Hematopoietic multipotent progenitor cell (in vitro differentiated cells): ENCODE results near the gene MXRA7. TPM values are rescaled to one million over a fixed set of nuclear protein-coding genes. Genes with fewer than 3 reads are reported as not detected.
"Not testable (repeated sequence)": the region's sequence is repeated elsewhere in the genome, so short reads cannot be mapped to it uniquely, and the experiment has no call there.

Source experiments
- DNase-seq, 3 donors: peaks; one replicate each; pipeline ENCODE4 v3.0.0-alpha.2; 2011 to 2015; ENCODE audit warnings: low read depth in 2 of 3, low spot score in 2 of 3
- total RNA-seq: library from RNA; depleted of rRNA; stranded (reverse); fragments of >200 nt; gene quantifications from one replicate; pipeline ENCODE4 v1.2.3, GENCODE V29; 2012

The MXRA7 gene
- total RNA-seq, 1 donor, result 3.2 TPM

DNA sequence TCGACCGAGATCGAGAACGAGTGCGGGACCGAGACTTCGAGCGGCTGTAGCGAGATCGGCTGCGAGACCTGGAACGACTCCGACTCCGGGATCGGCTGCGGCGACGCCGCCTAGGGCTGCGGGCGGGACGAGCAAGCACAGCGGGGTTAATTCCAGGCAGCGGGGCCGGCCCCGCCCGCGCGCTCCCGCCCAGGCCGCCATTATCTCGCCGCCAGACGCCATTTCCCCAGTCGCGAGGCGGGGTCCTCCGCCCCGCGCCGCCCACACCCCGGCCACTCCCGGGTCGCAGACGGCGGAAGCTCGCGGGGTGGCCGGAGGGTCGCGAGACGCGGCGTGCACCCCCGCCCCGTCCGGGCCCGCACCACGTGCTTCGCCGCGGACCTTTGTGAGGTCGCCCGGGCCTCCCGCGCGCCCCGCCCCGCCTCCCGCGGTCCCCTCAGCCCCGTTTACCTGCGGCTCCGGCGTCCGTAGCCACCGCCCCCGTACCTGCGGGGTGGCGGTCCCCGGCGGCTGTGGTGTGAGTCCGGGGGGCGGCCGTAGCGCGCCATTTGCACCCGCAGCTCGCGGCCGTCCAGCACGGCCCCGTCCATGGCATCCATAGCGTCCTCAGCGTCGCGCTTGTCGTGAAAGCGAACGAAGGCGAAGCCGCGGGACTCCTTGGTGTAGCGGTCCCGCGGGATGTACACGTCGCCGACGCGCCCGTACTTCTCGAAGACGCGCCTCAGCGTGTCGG, 25.8 kb upstream of the MXRA7 start:
- peak in 2 of 3 donors; percentile 66 to 78 for DNase-seq

DNA sequence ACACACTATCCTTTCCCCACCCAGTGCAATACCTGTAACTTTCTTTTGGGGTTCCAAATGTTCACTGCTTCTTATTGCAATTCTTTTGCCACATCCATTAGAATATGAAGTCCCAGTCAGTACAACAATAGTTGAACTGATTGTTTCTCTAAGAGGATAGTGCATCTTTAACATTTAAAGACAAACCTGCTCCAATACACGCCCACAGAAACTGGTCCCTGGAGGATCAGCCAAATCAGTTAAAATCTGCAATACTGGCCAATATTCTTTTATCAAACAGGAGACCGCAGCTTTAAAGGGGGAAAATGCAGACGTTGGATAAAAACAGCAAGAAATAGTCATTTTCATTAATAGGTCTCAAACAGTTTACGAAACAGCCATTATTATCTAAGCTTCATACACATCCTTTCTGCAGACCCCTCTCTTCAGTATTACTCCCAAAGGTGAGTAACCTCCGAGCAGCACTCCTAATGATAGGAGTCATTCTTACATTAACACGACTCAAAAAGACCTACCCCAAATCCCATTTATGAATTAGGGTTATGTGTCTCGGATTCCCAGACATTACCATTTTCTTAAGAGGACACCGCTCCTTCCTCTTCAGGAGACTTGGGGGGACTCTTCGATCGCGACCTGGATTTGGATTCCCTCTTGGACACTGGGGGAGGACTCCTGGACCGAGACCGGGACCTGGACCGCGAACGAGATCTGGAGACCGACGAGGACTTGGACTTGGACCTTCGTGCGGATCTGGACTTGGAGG, 25.0 kb upstream of the MXRA7 start:
- no peak for DNase-seq

DNA sequence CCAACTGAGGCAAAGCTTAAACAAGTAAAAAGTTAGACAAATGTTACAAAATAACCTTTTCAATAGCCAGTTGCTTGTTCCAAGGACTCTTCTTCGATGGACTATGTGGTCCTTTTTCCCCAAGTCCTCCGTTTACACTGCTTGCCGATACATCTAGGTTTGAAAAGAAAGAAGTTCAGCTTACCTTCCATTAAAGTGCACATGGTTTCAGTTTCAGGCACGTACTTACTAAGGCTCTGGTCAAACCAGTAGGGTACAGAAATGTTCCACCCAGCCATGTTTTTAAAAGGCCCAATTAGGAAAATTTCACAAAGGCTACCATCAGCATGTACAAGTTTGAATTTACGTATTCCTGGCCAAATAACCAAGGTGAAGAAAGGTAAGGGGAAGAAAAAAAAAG, 24.2 kb upstream of the MXRA7 start:
- DNase-seq, result peak in 1 of 3 donors; percentile 38

DNA sequence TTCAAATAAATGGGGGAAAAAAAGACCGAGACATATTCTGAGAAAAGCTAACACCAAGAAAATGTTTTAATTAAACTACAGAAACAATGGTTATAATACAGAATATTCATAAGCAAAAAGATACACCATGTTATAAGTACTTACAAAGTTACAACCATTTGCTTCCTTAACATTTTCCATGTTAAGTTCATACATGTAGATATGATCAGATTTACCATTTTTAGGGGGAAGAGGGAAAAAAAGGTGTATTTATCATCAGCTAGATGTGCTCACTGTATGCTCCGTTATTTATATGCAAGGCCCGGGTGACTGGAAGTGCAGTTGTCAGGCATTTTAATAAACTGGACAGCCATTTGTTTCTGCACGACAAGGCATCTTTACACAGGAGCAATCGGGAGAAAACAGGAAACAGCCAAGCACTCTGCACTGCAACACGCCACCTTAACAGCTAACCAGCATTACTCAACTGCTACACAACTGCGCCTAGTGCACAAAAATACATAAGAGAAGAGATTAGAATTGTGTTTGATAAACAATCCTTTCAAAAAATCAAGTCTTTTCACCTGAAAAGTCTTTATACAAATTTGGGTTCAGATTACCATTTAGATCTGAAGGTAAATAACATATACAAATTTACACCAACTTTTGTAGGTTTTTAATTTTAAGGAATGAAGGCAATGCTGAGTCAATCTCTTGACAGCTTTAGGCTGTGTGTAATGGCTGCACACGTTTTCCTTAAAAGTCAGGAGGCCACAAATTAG, 23.5 kb upstream of the MXRA7 start:
- DNase-seq, result peak in 1 of 3 donors; percentile 22

DNA sequence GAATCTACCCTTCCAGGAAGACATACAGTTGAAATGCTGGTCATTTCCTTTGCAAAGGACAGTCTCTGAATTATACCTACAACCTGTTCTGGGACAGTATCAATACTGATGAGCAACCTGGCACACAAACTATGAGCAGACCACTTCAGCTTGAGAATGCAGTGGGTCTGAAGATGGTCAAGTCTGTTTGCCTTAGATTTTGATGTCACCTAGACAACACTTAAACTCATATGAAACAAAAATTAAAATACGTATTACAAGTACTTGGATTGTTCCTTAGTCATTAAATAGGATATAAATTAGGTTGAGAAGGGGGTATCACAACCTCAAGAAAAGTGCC, 22.8 kb upstream of the MXRA7 start:
- DNase-seq, result no peak

DNA sequence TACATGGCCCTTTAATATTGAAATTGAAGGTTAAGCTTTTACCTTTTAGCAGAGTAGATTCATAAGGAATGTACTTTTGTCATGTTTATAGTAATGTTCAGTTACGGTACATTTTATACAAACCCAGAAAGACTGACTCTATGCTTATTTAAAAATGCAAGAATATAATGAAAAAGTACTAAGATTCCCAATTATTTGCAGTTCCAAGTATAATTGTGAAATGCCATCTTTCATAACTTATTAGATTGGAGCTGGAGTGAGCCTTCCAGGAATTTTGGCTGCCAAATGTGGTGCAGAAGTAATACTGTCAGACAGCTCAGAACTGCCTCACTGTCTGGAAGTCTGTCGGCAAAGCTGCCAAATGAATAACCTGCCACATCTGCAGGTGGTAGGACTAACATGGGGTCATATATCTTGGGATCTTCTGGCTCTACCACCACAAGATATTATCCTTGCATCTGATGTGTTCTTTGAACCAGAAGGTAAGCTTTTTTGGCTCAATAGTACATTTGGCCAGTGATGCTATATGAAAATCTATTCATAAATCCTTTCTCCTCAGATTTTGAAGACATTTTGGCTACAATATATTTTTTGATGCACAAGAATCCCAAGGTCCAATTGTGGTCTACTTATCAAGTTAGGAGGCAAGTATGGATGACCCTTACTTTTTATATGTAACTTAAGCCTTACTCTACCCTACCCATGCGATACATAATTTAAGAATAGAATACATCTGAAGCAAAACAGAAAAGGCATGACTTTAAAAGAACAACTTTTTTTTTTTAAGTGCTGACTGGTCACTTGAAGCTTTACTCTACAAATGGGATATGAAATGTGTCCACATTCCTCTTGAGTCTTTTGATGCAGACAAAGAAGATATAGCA, 22.2 kb upstream of the MXRA7 start:
- no peak for DNase-seq

DNA sequence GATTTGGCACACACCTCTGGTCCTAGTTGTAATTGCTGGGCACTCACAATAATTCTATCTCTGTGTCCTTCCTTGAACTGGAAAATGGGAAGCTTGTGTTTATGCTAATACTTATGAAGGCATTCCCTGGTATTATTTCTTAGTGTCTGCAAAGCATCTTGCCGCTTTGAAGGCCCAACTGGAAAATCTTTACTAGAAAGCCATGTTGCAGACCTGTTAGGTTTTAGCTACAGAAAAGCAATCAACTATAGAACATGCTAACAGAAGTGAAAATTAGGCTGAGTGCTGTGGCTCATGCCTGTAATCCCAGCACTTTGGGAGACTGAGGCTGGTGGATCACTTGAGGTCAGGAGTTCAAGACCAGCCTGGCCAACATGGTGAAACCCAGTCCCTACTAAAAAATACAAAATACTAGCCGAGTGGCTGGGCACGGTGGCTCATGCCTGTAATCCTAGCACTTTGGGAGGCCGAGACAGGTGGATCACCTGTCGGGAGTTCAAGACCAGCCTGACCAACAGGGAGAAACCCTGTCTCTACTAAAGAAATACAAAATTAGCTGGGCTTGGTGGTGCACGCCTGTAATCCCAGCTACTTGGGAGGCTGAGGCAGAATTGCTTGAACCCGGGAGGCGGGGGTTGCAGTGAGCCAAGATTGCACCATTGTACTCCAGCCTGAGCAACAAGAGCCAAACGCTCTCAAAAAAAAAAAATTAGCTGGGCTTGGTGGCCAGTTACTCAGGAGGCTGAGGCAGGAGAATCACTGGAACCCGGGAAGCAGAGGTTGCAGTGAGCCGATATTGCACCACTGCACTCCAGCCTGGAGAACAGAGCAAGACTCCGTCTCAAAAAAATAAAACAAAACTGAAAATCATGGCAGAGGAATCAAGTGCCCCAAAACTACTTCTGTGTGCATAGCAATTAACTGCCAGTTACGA, 21.3 kb upstream of the MXRA7 start:
- not testable (repeated sequence) for DNase-seq

DNA sequence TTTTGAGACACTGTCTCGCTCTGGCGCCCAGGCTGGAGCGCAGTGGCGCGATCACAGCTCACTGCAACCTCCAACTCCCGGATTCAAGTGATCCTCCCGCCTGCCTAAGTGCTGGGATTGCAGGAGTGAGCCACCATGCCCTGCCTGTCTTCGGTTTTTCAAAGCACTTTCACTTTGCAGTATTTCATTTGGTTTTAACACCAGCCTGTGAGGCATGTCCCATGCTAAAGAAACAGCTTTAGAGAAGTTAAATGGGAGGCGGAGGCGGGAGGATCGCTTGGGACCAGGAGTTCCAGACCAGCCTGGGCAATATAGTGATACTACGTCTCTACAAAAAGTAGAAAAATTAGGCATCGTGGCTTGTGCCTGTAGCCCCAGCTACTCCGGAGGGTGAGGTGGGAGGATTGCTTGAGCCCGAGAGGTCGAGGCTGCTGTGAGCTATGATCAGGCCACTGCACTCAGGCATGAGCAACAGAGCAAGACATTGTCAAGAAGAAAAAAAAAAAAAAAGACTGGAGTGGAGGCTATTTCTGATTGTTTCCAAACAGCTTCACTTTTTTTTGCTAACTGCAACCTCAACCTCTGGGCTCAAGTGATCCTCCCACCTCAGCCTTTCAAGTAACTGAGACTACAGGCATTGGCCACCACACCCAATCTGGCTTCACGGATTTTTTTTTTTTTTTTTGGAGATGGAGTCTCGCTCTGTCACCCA, 17.1 kb upstream of the MXRA7 start:
- no peak for DNase-seq

DNA sequence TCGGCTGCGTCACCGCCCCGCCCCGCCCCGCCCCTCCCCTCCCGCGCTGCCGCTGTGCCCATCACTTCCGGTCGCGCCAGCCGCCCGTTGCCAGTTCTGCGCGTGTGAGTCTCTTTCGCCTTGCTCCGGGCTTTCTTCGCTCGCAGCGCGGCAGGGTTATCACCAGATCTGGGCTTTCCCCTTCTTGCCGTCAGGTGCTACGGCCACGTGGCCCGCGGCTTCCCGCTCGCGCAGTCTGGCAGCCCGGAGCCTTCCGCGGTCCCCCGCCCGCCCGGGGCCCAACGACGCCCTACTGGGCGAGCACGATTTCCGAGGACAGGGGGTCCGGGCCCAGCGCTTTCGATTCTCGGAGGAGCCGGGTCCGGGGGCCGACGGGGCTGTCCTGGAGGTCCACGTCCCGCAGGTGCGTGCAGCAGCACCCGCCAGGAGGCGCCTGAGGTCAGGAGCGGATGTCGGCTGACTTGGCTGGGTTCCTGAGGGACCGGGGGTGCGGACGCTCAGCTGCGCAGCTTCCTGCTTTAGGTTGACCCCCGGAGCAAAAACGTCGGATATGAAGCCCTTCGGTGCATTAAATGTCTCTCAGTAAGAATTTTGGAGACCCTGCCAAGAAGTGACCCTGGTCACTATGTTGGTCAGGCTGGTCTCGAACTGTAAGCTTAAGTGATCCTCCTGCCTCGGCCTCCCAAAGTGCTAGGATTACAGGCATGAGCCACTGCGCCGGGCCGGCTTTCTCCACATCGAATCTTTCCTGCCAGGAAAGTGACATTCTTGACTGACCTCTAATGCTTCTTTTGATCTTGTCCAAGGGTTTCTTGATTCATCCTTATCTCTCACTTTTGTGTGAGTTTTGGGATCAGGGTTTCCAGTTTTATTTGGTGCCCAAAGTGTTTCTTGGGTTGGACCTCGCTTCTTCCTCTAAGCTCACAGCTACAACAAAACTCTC, 16.3 kb upstream of the MXRA7 start, which contains the start of gene METTL23:
Gene METTL23, plus strand, starts transcription at position 64 of the 943 bp plus-strand sequence. CDS start 2,872 bp downstream, outside the sequence.
- DNase-seq, result peak; percentile 78 to 86 (median 78)

DNA sequence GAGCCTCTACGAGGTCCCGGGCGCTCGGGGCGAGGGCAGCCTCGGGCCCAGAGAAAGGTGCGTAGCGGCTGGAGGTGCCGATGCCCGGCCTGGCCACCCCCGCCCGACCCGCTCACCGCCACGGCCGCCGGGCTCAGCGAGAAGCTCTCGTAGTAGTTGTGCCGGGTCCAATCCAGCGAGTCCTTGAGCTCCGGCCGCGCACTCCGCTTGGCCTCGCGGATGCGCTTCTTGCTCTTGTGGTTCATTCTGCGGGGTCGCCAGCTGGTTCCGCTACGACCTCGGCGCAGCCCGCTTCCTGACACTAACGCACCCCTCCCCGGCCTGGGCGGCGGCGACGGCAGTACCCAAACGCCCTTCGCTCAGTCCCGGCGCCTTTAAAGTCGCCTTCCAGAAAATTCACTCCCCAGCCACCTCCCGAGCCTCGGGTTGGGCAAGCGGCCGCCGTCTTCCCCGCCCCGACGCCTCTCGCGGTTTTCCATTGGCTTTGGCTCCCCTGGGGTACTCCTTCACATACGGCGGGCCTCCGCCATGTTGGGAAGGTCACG, 15.5 kb upstream of the MXRA7 start, which contains the start of gene JMJD6:
Gene JMJD6, minus strand, starts transcription at position 376 of the 545 bp plus-strand sequence. Its CDS starts 131 bp downstream, at position 245.
- peak in 2 of 3 donors; percentile 96 for DNase-seq

DNA sequence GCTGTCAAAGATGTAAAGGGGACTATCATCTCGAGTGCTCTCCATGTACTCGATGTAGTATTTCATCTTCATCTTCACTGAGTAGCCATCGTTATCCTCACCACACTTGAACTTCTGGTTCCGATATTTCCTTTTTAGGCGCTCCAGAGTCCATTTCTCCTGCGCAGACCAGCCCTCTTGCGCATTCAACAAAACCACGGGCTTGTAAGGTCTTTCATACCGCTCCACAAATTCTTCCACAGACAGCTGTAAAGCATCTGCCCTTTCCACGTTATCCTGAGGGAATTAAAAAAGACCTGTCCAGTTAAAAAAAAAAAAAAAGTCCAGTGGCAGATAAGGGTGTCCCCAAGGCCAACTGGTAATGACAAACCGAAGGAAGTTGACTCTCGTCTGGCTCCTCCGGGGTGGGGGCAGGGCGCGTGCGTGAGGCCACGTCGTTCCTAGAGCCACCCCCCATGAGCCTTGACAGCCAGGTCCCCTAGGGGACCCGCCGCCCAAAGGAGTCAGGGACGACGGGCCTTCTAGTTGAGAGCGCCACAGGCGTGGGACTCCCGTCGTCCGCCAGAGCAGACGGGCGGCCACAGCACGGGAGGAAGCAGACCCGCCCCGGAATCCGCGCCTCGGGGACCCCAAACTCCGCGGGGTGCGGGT, 14.9 kb upstream of the MXRA7 start:
- peak in 2 of 3 donors; percentile 69 to 72 for DNase-seq

DNA sequence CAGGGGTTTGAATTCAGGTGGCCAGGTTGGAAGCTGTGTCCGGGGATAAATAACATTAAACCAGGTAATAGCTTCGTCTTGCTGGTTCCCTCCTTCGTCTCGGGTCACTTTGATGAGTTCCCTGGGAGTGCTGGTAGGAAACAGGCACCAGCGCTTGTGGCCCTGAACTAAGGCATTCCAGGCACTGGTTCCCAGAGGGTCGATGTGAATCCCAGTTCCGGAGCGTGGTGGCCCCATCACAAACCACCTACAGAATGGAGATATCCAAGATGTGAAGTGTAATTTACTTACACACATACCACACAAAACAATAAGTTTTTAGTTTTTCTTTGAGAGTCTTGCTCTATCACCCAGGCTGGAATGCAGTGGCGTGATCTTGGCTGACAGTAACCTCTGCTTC, 13.0 kb upstream of the MXRA7 start:
- no peak for DNase-seq

DNA sequence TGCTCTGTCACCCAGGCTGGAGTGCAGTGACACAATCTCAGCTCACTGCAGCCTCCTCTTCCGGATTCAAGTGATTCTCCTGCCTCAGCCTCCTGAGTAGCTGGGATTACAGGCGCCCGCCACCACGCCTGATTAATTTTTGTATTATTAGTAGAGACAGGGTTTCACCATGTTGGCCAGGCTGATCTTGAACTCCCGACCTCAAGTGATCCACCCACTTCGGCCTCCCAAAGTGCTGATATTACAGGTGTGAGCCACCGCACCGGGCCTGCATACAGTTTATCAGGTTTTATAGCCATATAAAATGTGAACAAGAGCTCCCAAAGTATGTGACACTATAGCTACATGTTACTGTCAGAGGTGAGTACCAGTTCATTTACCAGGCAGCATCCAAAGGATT, 12.2 kb upstream of the MXRA7 start:
- DNase-seq, result not testable (repeated sequence)

DNA sequence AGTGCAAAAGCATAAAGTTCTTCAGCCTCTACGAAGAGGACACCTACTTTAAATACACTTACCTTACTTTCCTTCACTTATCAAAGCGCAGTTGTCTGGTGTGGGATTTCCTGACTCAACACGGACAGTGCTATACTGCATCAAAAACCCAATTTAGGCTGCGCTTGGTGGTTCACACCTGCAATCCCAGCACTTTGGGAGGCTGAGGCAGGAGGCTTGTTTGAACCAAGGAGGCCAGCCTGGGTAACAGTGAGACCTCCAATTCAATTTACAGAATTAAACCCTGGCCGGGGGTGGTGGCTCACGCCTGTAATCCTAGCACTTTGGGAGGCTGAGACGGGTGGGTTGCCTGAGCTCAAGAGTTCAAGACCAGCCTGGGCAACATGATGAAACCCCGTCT, 11.5 kb upstream of the MXRA7 start:
- DNase-seq, result no peak

DNA sequence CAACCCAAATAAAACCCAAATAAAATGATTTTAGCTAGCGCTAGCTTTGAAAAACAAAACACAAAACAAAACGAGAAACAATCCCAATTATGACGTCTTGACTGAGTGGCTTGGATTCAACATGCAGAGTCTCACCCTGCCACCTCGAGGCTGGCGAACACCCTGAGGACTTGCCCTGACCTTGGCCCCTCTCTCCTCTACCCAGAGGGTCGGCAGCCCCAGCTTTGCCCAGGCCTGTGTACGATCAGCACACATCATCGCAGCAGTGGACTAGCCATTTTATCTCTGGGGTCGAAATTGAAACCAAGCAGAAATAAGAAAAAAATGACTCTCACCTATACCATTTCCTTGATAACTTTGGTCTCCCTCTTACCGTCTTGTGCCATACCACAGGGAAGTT, 10.7 kb upstream of the MXRA7 start:
- DNase-seq, result no peak

DNA sequence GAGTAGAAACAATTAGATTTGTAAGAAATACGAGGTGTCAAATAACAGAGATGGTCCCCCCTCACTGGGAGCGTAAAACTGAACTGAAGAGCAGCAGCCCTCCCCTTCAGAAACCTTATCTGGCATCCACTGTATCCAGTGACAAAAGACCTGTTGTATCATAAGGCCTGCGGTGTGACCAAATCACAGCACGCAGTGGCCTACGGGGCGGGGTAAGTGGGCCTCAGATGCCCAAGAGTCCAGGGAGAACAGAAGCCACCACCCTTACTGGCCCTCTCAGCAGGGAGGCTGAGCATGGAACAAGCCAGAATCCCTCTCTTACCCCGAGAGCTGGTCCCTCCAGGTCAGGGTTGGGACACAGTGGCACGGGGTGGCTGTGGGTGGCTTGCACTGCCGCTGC, 10.2 kb upstream of the MXRA7 start:
- no peak for DNase-seq

DNA sequence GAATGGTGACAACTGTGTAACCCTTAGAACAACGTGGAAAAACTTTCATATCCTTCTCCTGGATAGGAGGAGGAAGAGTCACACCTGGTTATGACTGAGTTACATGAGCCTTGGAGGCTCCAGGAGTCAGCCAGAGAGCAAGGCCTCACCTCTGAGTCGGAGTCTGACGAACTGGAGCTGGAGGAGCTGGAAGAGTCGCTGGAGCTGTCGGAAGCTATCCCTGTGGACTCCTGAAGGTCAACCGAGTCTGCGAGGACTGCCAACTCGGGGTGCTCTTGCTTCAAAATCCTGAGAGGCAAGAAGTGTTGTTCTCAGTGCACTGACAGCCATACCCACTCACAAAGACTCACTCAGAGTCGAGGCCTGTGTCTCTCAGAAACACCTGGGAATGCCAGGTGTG, 9.4 kb upstream of the MXRA7 start:
- no peak for DNase-seq
